ENCODE data around the gene SDK1. TPM values are rescaled to one million over a fixed set of nuclear protein-coding genes. Genes with fewer than 3 reads are reported as not detected.

Gene SDK1
- polyA plus RNA-seq, 2 of the 4 experiments (the other 2 are of a cell fraction): 0.12 to 0.28 TPM

DNA sequence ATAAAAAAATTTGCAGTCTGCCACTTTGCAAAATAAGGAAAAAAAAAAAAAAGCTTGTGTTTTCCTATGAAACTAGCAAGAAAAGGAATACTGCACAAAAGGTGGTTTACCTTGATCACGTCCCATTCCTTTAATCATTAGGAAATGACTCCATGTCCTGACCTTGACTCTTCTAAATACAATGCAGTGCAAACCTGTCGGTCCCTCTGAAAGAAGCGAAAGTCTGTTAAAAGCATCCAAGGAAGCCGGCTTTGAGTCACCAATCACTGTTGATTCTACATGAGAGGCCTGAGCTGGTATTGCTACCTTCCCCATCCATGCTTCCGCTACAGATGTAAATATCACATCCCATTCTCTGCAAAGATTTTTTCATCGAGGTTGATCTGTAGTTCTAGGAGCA, 652.1 kb downstream of the SDK1 start (continued):
- no peak for TF ChIP-seq NPAS2 (CRISPR knock-in tag; IDR thresholded peaks at IDR 0.05; ENCODE audit: borderline replicate concordance)
- no peak for TF ChIP-seq SREBF2 (IDR thresholded peaks at IDR 0.05)
- no peak for TF ChIP-seq FOXS1 (CRISPR knock-in tag; IDR thresholded peaks at IDR 0.05)

GRCh38 chr7:3953946-3954345, 652.9 kb downstream of the SDK1 start:
- Histone ChIP-seq H3K9me3 (no peaks in the 10 kb centered on the region), H3K4me2 (no peak overlapping the region), H3K4me1 (peaks cover 10% of the 10 kb centered on the region; the same call in 1 of the 3 replicates), H3K4me3 (no peak overlapping the region), H3K27ac (no peak overlapping the region)
- 80% methylated on average over 5 of the region's 7 CpGs for WGBS (ENCODE audit: missing lambda C conversion rate)
- CTCF ChIA-PET: interaction anchor here (0.6 to 1.2 kb wide), 2 partner anchors 10 to 16 kb away, joined by 3 read pairs; no protein-coding TSS in a partner anchor
- ATAC-seq (no peak), DNase-seq (ENCODE audit: low read depth in 1 of 2, low spot score in 1 of 2) (no peak), FAIRE-seq (no peak)
- no peak for TF ChIP-seq NFE2L2 (conservative IDR thresholded peaks at IDR 0.05; ENCODE audit: low read length)
- TF ChIP-seq FOXS1 (CRISPR knock-in tag; IDR thresholded peaks at IDR 0.05): no peak
- TF ChIP-seq, protein P1, sequence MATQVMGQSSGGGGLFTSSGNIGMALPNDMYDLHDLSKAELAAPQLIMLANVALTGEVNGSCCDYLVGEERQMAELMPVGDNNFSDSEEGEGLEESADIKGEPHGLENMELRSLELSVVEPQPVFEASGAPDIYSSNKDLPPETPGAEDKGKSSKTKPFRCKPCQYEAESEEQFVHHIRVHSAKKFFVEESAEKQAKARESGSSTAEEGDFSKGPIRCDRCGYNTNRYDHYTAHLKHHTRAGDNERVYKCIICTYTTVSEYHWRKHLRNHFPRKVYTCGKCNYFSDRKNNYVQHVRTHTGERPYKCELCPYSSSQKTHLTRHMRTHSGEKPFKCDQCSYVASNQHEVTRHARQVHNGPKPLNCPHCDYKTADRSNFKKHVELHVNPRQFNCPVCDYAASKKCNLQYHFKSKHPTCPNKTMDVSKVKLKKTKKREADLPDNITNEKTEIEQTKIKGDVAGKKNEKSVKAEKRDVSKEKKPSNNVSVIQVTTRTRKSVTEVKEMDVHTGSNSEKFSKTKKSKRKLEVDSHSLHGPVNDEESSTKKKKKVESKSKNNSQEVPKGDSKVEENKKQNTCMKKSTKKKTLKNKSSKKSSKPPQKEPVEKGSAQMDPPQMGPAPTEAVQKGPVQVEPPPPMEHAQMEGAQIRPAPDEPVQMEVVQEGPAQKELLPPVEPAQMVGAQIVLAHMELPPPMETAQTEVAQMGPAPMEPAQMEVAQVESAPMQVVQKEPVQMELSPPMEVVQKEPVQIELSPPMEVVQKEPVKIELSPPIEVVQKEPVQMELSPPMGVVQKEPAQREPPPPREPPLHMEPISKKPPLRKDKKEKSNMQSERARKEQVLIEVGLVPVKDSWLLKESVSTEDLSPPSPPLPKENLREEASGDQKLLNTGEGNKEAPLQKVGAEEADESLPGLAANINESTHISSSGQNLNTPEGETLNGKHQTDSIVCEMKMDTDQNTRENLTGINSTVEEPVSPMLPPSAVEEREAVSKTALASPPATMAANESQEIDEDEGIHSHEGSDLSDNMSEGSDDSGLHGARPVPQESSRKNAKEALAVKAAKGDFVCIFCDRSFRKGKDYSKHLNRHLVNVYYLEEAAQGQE (IDR thresholded peaks at IDR 0.05): no peak
- TF ChIP-seq ZNF302 (CRISPR knock-in tag; IDR thresholded peaks at IDR 0.05): no peak
- TF ChIP-seq, protein P2, sequence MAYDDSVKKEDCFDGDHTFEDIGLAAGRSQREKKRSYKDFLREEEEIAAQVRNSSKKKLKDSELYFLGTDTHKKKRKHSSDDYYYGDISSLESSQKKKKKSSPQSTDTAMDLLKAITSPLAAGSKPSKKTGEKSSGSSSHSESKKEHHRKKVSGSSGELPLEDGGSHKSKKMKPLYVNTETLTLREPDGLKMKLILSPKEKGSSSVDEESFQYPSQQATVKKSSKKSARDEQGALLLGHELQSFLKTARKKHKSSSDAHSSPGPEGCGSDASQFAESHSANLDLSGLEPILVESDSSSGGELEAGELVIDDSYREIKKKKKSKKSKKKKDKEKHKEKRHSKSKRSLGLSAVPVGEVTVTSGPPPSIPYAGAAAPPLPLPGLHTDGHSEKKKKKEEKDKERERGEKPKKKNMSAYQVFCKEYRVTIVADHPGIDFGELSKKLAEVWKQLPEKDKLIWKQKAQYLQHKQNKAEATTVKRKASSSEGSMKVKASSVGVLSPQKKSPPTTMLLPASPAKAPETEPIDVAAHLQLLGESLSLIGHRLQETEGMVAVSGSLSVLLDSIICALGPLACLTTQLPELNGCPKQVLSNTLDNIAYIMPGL (CRISPR knock-in tag; IDR thresholded peaks at IDR 0.05; ENCODE audit: borderline replicate concordance): no peak
- no peak for TF ChIP-seq EP300 (IDR thresholded peaks at IDR 0.05)
- TF ChIP-seq RCOR1 (IDR thresholded peaks at IDR 0.05; ENCODE audit: low read depth, low read length): no peak
- no peak for TF ChIP-seq GATA3 (IDR thresholded peaks at IDR 0.05; ENCODE audit: borderline replicate concordance)
- no peak for TF ChIP-seq EHF (CRISPR knock-in tag; IDR thresholded peaks at IDR 0.05)
- TF ChIP-seq ESRRA (IDR thresholded peaks at IDR 0.05; ENCODE audit: borderline replicate concordance, low read length): no peak
- TF ChIP-seq FOSB (CRISPR knock-in tag; IDR thresholded peaks at IDR 0.05): no peak
- TF ChIP-seq POLR2A (IDR thresholded peaks at IDR 0.05; ENCODE audit: low read length): no peak
- TF ChIP-seq HES2 (IDR thresholded peaks at IDR 0.05): no peak
- TF ChIP-seq FOSL2 (IDR thresholded peaks at IDR 0.05): no peak
- TF ChIP-seq FOSL2 (CRISPR knock-in tag; IDR thresholded peaks at IDR 0.05): no peak
- no peak for TF ChIP-seq CHD4 (IDR thresholded peaks at IDR 0.05; ENCODE audit: borderline replicate concordance)
- TF ChIP-seq EHMT2 (IDR thresholded peaks at IDR 0.05; ENCODE audit: low read depth): no peak
- POLR2A ChIA-PET: no interaction called here

- Histone ChIP-seq H3K27ac (no peak overlapping the region), H3K4me3 (no peak overlapping the region), H3K9me3 (no peaks in the 10 kb centered on the region), H3K4me1 (peaks cover 10% of the 10 kb centered on the region; the same call in 1 of the 3 replicates), H3K4me2 (no peak overlapping the region)
- TF ChIP-seq ZNF302 (CRISPR knock-in tag; IDR thresholded peaks at IDR 0.05): no peak
- no peak for TF ChIP-seq MAZ (IDR thresholded peaks at IDR 0.05; ENCODE audit: borderline replicate concordance, low read depth, low read length)
- no peak for TF ChIP-seq CBX8 (IDR thresholded peaks at IDR 0.05)
- TF ChIP-seq TP53 (CRISPR knock-in tag; IDR thresholded peaks at IDR 0.05): no peak
- no peak for TF ChIP-seq HES2 (IDR thresholded peaks at IDR 0.05)
- no peak for TF ChIP-seq USF2 (IDR thresholded peaks at IDR 0.05)
- no peak for TF ChIP-seq RARB (CRISPR knock-in tag; IDR thresholded peaks at IDR 0.05)
- no peak for TF ChIP-seq NPAS2 (CRISPR knock-in tag; IDR thresholded peaks at IDR 0.05; ENCODE audit: borderline replicate concordance)
- no peak for TF ChIP-seq RAD21 (conservative IDR thresholded peaks at IDR 0.05 in 1 of 2, IDR thresholded peaks at IDR 0.05 in 1 of 2)
- no peak for TF ChIP-seq GATA3 (IDR thresholded peaks at IDR 0.05; ENCODE audit: borderline replicate concordance)
- no peak for TF ChIP-seq JUN (IDR thresholded peaks at IDR 0.05)
- TF ChIP-seq SMC3 (IDR thresholded peaks at IDR 0.05): no peak
- no peak for TF ChIP-seq MYC (IDR thresholded peaks at IDR 0.05; ENCODE audit: borderline replicate concordance, low read length)
- TF ChIP-seq CEBPB (IDR thresholded peaks at IDR 0.05): no peak
- ChIA-PET POLR2A (no interaction called here), CTCF (interaction anchor here (0.6 kb wide), 1 partner anchor 80 kb away, joined by 3 read pairs; no protein-coding TSS in a partner anchor)
- no peak for FAIRE-seq
- ATAC-seq: no peak
- WGBS (ENCODE audit: missing lambda C conversion rate): 76% methylated on average over 7 of the region's 11 CpGs
- no peak for DNase-seq (ENCODE audit: low read depth in 1 of 2, low spot score in 1 of 2)
Measured at GRCh38 chr7:3955026-3955425, 654.0 kb downstream of the SDK1 start.

Measured in A549 (cell line).